Panc1 (cell line): ENCODE results near the gene BNC1. TPM values are rescaled to one million over a fixed set of nuclear protein-coding genes. Genes with fewer than 3 reads are reported as not detected.

Source experiments
- ATAC-seq: fragments of 200-7000 bp; cut with Tn5 transposase; 2 replicates; pipeline ENCODE4 v1.9.1; 2020; ENCODE audit warnings: mild to moderate bottlenecking, moderate library complexity
- BruUV-seq: library from RNA; stranded (reverse); fragments of 400-500 nt; replicated peaks from 2 replicates; lab custom pipeline; 2021; lab: Mats Ljungman, UMichigan
- CTCF ChIA-PET: fragments of 300-600 bp; sonication (Branson Sonifier 250); formaldehyde crosslinking; loops from one replicate; lab custom pipeline; 2022; ENCODE audit warnings: antibody characterized with exemption; lab: Charles Lee
- POLR2A ChIA-PET: fragments of 300-600 bp; sonication (Branson Sonifier 250); formaldehyde crosslinking; loops from one replicate; lab custom pipeline; 2022; ENCODE audit warnings: antibody characterized with exemption; lab: Charles Lee
- DNase-seq: peaks from one replicate; pipeline ENCODE4 v3.0.0-alpha.2; 2010; ENCODE audit warnings: low read depth, low spot score
- H3K27ac ChIP-seq: 2 replicates; pipeline ENCODE4 v1.5.1; 2011; ENCODE audit warnings: mild to moderate bottlenecking, low read length, inconsistent platforms
- H3K27me3 ChIP-seq: fragments of 200-500 bp; sonication (Bioruptor generic); 2 replicates; pipeline ENCODE4 v1.6.0; 2014; ENCODE audit warnings: low read length, inconsistent platforms; ENCODE audit not compliant: control insufficient read depth, insufficient read depth
- H3K36me3 ChIP-seq: fragments of 200-500 bp; sonication (Bioruptor generic); 2 replicates; pipeline ENCODE4 v1.5.1; 2014; ENCODE audit warnings: inconsistent platforms, mild to moderate bottlenecking, low read length, moderate library complexity; ENCODE audit not compliant: control insufficient read depth, insufficient read depth
- H3K4me1 ChIP-seq: 2 replicates; pipeline ENCODE4 v1.5.1; 2011; ENCODE audit warnings: inconsistent platforms, mild to moderate bottlenecking, low read length, moderate library complexity; ENCODE audit not compliant: control insufficient read depth, insufficient read depth
- H3K4me3 ChIP-seq, 2 experiments: 2 replicates each; pipeline ENCODE4 v1.5.1; 2011 to 2012; ENCODE audit warnings: low read depth in 2 of 2, low read length in 2 of 2, mild to moderate bottlenecking in 2 of 2, inconsistent platforms in 1 of 2, moderate library complexity in 1 of 2
- H3K9me3 ChIP-seq: fragments of 200-500 bp; sonication (Bioruptor generic); 2 replicates; pipeline ENCODE4 v1.5.1; 2014; ENCODE audit warnings: low read depth, mild to moderate bottlenecking, inconsistent platforms, low read length, moderate library complexity; ENCODE audit not compliant: control insufficient read depth, insufficient read depth
- CTCF ChIP-seq: fragments of 450-650 bp; IDR thresholded peaks from 2 replicates; pipeline ENCODE4 v1.5.1; 2017; ENCODE audit warnings: mild to moderate bottlenecking
- POLR2AphosphoS5 ChIP-seq: IDR thresholded peaks from 2 replicates; pipeline ENCODE4 v1.6.1; 2012; ENCODE audit warnings: mild to moderate bottlenecking, low read depth, low read length, moderate library complexity
- REST ChIP-seq, 2 experiments: IDR thresholded peaks; 2 replicates each; pipeline ENCODE4 v1.6.1; 2011 to 2012; ENCODE audit warnings: low read depth in 2 of 2, control low read depth in 1 of 2, low read length in 1 of 2, mild to moderate bottlenecking in 1 of 2, moderate library complexity in 1 of 2; ENCODE audit not compliant: insufficient read depth in 1 of 2
- SIN3A ChIP-seq: IDR thresholded peaks from 2 replicates; pipeline ENCODE4 v1.6.1; 2012; ENCODE audit warnings: low read depth, mild to moderate bottlenecking, low read length, moderate library complexity, borderline replicate concordance; ENCODE audit not compliant: insufficient read depth
- TCF7L2 ChIP-seq: IDR thresholded peaks from 2 replicates; pipeline ENCODE4 v1.6.1; 2011; ENCODE audit warnings: mild to moderate bottlenecking, low read depth, low read length, inconsistent platforms
- in situ Hi-C: cut with HindIII; loops from 2 replicates; pipeline ENCODE4 v1.10.0; 2016; ENCODE audit warnings: low sequenced_read_pairs, low pct_unique_long_range_greater_than_20kb
- intact Hi-C: fragments of 100-400 bp; cut with micrococcal nuclease; formaldehyde crosslinking; loops from one replicate; pipeline ENCODE4 v1.10.0; 2022; ENCODE audit not compliant: unreplicated experiment
- total RNA-seq: library from RNA; stranded (reverse); gene quantifications from one replicate; pipeline ENCODE4 v1.2.1, GENCODE V29; 2021; ENCODE audit not compliant: unreplicated experiment

Gene BNC1
- total RNA-seq, 1 experiment from 2014 or later, result not detected

GRCh38 chr15:83295417-83295816 lies 11.0 kb upstream of the BNC1 start:
- no peak for ATAC-seq
- no peak for DNase-seq
- H3K36me3 ChIP-seq, result no peaks in the 10 kb centered on the region
- CTCF ChIA-PET, result no interaction called here
- no TSS peak for BruUV-seq
- in situ Hi-C loops (no loop called here), intact Hi-C loops (no loop called here)
- H3K27me3 ChIP-seq, result no peaks in the 10 kb centered on the region
- H3K9me3 ChIP-seq, result no peaks in the 10 kb centered on the region
- POLR2A ChIA-PET, result no interaction called here
- H3K27ac ChIP-seq, result no peak overlapping the region
- H3K4me3 ChIP-seq, result no peak overlapping the region
- no peaks in the 10 kb centered on the region for H3K4me1 ChIP-seq
- no peak for TF ChIP-seq SIN3A
- TF ChIP-seq POLR2AphosphoS5, result no peak
- no peak for TF ChIP-seq TCF7L2

GRCh38 chr15:83293201-83293600 lies 8.7 kb upstream of the BNC1 start:
- no peaks in the 10 kb centered on the region for H3K36me3 ChIP-seq
- DNase-seq (no peak), ATAC-seq (no peak)
- H3K9me3 ChIP-seq, result no peaks in the 10 kb centered on the region
- no TSS peak for BruUV-seq
- intact Hi-C loops (no loop called here), in situ Hi-C loops (no loop called here)
- POLR2A ChIA-PET, result interaction anchor here (0.7 kb wide), 1 partner anchor 22 kb away, joined by 3 read pairs; no protein-coding TSS in a partner anchor
- no peaks in the 10 kb centered on the region for H3K4me1 ChIP-seq
- no peak overlapping the region for H3K27ac ChIP-seq
- H3K27me3 ChIP-seq, result no peaks in the 10 kb centered on the region
- no peak overlapping the region for H3K4me3 ChIP-seq
- no peak for TF ChIP-seq POLR2AphosphoS5
- TF ChIP-seq REST (IDR thresholded peaks at IDR 0.05; ENCODE audit: insufficient read depth in 1 of 2, low read depth in 2 of 2, low read length in 1 of 2), result no peak
- TF ChIP-seq CTCF, result no peak
- no peak for TF ChIP-seq SIN3A
- TF ChIP-seq TCF7L2, result no peak
- CTCF ChIA-PET, result no interaction called here

- H3K27ac ChIP-seq, result no peak overlapping the region
- intact Hi-C loops (no loop called here), in situ Hi-C loops (no loop called here)
- no peaks in the 10 kb centered on the region for H3K9me3 ChIP-seq
- H3K4me1 ChIP-seq, result no peaks in the 10 kb centered on the region
- H3K4me3 ChIP-seq, result no peak overlapping the region
- TF ChIP-seq TCF7L2, result no peak
- TF ChIP-seq SIN3A, result no peak
- no peak for TF ChIP-seq POLR2AphosphoS5
- TF ChIP-seq REST (IDR thresholded peaks at IDR 0.05; ENCODE audit: insufficient read depth in 1 of 2, low read depth in 2 of 2, low read length in 1 of 2), result no peak
- no peak for TF ChIP-seq CTCF
- ChIA-PET POLR2A (no interaction called here), CTCF (no interaction called here)
- ATAC-seq (no peak), DNase-seq (no peak)
- no peaks in the 10 kb centered on the region for H3K36me3 ChIP-seq
- no peaks in the 10 kb centered on the region for H3K27me3 ChIP-seq
- BruUV-seq, result no TSS peak
Observed at GRCh38 chr15:83292317-83292716, 7.9 kb upstream of the BNC1 start.
